ENCODE data around the gene QRFP.

DNA sequence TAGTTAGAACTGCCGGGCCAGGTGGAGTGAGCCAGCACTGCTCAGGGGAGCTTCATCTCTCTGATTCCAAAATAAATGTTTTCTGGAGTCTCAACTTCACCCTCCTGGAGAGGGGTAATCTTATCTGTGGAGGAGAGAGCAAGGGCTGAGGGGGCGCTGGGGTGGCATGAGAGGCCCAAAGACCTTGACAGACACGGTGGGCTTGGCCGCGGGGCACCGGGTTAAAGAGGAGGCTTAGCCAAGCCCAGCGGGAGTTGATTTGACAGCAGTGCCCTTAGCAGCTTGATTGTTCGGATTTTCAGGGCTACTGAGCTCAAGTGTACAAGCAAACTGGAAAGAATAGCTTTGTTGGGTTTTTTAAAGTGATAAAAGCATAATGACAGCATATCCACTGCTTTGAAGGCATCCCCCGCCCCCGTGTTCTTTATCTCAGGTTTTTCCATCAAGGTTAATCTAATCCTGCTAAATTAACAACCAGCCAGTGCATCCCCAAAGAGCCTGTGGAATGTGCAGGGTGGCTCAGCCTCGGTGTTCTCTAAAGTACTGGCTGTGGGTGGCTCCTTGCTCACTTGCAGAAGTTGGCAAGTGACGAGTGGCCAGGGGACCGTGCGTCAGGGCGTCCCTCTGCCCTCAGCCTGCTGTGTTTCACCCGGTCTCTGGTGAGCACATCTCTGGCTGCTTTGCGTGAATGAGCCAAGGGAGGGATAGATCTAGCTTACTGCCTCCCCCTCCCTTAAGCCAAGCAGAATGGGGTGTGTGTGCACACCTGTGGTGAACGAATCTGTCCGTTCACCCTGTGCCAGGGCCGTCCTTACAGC lies 5.5 kb downstream of the QRFP start:
- TF ChIP-seq POLR2A (IDR thresholded peaks at IDR 0.05) (no peak), CTCF (IDR thresholded peaks at IDR 0.05) (no peak)
